ENCODE measurements around the gene SEL1L.
"Not testable (repeated sequence)": the region's sequence is repeated elsewhere in the genome, so short reads cannot be mapped to it uniquely, and the experiment has no call there.

The SEL1L gene

DNA sequence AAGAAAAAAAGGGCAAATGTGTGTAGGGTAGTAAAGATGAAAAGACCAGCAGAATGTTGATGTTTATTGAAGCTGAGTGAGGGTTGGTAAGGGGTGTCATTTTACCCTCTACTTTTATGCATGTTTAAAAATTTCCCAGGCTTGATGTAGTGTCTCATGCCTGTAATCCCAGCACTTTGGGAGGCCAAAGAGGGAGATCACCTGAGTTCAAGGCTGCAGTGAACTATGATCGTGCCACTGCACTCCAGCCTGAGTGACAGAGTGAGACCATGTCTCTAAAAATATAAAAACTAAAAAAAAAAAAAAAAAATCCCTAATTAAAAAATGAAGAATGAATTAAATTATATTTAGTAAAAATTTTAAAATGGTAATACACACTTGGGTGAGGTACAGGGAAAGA is 8.5 kb downstream of the SEL1L start:
- no peak for DNase-seq (ENCODE audit: low spot score)

- no peak for DNase-seq (ENCODE audit: low spot score)
These were observed 10.0 kb downstream of the SEL1L start for GRCh38 chr14:81523616-81524015.

- no peak for DNase-seq (ENCODE audit: low spot score)
These were observed 10.6 kb downstream of the SEL1L start for GRCh38 chr14:81523016-81523415.

DNA sequence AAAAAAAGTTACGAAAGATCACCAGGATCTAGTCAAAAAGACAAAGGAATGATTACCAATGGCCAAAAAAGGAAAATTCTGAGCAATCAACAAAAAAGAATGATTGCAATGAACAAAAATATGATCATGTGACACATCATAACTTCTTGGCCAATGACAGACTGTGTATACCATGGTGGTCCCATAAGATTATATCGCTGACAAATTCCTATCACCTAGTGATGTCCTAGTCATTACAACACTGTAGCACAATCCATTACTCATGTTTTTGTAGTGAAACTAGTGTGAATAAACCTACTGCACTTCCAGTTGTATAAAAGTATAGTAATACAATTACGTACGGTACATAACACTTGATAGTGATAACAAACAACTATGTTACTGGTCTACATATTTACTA is 12.3 kb downstream of the SEL1L start:
- no peak for DNase-seq (ENCODE audit: low spot score)

GRCh38 chr14:81519200-81520011 is 14.2 kb downstream of the SEL1L start:
- no peak for DNase-seq (ENCODE audit: low spot score)

DNA sequence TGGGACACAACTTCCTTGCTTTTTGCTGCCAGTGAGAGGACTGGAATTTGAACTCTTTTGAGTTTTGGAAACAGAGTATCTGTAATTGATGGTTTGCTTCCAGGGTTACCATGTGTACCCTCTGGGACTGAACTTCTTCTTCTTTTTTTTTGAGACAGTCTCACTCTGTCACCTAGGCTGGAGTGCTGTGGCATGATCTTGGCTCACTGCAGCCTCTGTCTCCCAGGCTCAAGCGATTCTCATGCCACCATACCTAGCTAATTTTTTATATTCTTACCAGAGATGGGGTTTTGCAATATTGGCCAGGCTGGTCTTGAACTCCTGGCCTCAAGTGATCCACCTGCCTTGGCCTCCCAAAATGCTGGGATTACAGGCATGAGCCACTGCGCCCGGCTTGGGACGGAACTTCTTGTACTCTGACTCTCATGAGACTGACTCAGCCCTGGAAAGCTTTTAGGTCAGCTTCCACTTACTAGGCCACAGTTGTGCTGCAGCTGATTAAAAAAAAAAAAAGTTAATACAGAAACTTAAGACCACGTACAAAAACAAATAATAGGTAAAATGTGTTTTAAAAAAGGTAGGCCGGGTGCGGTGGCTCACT is 15.8 kb downstream of the SEL1L start:
- DNase-seq (ENCODE audit: low spot score), result no peak

DNA sequence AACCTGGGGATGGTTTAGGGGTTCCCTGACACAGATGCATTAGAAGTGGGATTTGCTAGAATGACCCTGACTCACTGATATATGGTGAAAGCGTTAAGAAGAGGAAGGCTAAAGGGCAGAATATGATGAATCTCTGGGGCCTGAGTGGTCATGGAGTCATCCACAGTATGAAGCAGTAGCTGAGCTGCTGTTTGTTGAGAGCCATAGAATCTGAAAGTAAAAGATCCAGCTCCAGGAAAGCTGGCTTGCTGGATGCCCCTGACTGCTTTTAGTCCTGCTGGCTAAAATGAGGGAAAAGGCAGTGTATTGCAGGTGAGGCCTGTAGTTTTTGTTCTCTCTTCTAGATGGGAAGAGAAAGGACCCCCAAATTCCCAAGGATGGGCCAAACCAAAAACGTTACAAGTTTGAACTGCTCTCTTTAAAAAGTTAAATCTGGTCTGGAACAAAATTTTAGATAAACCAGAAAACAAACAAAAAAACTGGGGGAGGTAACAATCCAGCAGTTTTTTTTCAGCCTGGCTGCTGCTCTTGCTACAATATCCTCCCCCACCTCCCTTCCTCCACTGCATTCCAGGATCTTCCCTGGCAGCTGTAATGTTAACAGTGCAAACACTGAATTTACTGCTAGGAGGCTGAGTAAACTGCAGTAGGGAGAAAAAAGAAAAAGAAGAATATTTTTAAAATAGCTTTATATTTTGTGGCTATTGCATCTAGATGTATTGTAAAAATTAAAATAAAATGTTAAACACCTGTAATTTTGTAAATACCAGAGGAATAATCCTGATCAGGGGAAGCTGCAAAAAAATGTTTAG is 16.5 kb downstream of the SEL1L start:
- DNase-seq (ENCODE audit: low spot score), result no peak

DNA sequence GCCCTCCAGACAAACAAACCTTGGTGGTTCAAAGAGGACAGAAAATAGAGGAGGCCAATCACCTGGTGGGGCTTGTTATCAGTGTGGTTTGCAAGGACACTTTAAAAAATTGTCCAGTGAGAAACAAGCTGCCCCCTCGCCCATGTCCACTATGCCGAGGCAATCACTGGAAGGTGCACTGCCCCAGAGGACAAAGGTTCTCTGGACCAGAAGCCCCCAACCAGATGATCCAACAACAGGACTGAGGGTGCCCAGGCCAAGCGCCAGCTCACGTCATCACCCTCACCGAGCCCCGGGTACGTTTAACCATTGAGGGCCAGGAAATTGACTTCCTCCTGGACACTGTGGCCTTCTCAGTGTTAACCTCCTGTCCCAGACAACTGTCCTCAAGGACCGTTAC is 17.7 kb downstream of the SEL1L start:
- DNase-seq (ENCODE audit: low spot score), result not testable (repeated sequence)

DNA sequence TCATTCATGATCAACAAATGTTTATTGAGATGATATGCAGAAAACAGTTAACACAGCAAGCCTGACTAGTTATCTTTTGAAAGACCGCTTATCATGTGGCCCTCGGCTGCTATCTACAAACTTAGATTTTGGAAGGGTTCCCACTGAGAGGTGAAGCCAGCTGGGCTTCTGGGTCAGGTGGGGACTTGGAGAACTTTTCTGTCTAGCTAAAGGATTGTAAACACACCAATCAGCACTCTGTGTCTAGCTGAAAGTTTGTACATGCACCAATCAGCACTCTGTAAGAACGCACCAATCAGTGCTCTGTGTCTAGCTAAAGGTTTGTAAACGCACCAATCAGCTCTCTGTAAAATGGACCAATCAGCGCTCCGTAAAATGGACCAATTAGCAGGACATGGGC is 20.8 kb downstream of the SEL1L start:
- DNase-seq (ENCODE audit: low spot score), result not testable (repeated sequence)

- no peak for DNase-seq (ENCODE audit: low spot score)
These were observed 22.3 kb downstream of the SEL1L start for GRCh38 chr14:81511111-81511904.

DNA sequence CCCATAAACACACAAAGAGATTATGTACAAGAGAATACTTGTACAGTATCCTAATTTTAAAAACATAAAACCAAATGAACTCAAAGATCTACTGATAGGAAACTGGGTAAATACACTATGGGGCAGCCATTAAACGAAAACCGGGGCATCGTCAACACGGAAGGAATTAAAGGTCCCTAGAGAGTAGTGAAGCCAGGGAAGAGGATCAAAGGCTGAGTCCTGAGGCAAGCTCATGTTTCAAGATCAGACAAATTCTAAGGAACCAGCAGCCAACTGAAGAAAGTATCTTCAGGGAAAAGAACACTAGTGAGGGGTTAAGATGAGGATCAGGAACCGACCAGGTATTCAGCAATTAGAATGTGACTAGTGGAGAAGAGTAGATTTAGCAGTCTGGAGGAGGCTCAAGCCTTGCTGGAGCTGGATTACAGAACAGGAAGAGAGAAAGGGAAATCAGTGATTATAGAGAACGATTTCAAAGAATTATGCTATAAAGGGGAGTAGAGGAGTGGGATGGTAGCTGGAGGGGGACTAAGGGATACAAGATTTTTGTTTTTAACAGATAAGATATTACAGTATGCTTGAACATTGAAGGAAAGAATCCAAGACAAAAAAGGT is 23.7 kb downstream of the SEL1L start:
- DNase-seq (ENCODE audit: low spot score), result no peak

DNA sequence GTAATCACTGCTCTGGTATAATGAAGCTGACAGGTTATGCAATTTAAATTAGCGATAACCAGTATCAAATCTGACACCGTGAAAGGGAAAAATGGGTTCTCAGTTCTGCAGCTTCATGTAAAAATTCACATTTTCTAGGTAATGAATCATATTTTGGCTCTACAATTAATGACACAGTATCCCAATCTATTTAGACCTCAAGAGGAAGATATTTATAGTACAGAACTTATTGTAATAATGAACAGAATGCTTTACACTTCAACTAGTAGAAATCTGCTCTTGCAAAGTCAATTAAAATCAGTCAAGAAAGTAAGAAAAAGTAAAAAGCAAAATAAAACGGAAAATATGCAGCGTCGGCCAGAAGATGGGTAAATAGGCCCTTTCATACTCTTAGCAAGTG is 24.3 kb downstream of the SEL1L start:
- DNase-seq (ENCODE audit: low spot score), result no peak

- DNase-seq (ENCODE audit: low spot score), result no peak
These were observed 27.2 kb downstream of the SEL1L start for GRCh38 chr14:81506487-81506886.

GRCh38 chr14:81504864-81505263 is 28.8 kb downstream of the SEL1L start:
- DNase-seq (ENCODE audit: low spot score), result no peak

- DNase-seq (ENCODE audit: low spot score), result no peak
These were observed 47.9 kb downstream of the SEL1L start for GRCh38 chr14:81485781-81486180.

- DNase-seq (ENCODE audit: low spot score), result no peak
These were observed 48.3 kb downstream of the SEL1L start for GRCh38 chr14:81485372-81485771.

DNA sequence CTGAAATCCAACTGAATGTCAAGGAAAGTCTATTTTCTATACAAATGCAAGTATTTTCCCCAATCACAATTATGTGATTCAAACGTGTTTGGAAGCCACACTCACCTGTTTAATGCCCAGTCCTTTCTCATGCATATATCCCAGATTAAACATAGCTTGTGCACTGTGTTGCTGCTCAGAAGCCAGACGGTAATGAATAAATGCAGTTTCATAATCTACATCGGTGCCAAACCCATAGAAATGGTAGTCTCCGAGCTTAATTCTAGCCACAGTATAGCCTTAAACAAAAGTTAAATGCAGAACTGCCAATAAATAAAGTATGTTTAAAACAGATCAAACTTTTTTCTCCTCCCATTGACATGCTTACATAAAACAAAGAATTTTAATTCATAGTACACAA is 49.5 kb downstream of the SEL1L start:
- DNase-seq (ENCODE audit: low spot score), result no peak

GRCh38 chr14:81480741-81481140 is 52.9 kb downstream of the SEL1L start:
- DNase-seq (ENCODE audit: low spot score), result no peak

GRCh38 chr14:81478446-81478845 is 55.2 kb downstream of the SEL1L start:
- no peak for DNase-seq (ENCODE audit: low spot score)

DNA sequence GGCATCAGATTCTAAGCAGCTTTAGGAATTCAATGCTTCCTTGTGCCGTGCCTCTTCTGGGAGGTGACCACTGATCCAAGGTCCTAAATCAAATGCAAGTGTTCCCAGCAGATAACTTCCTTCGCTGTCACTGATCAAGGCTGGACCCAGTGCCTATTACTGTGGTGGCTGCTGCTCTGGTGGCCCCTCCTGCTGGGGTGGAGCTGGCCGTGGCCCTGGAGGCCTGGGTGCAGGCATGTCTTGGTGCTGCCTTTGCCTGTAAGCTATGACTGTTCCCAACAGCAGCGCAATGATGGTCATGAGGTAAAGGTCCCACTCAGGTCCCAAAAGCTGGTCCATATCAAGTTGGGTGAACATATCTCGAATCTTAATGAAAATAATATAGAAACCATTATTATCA is 56.8 kb downstream of the SEL1L start:
- DNase-seq (ENCODE audit: low spot score), result no peak

GRCh38 chr14:81474685-81475324 is 58.8 kb downstream of the SEL1L start:
- DNase-seq (ENCODE audit: low spot score), result no peak
